HEK293 (cell line): ENCODE data around the gene SEPTIN14.
"Not testable (repeated sequence)": the region's sequence is repeated elsewhere in the genome, so short reads cannot be mapped to it uniquely, and the experiment has no call there.

Experiments
- CTCF ChIA-PET: fragments of 350-600 bp; formaldehyde crosslinking; extraction: SDS; loops from one replicate; lab custom pipeline; 2021; ENCODE audit warnings: antibody characterized with exemption; lab: Yijun Ruan, JAX
- POLR2A ChIA-PET: fragments of 300-600 bp; formaldehyde crosslinking; extraction: SDS; loops from one replicate; lab custom pipeline; 2020; ENCODE audit warnings: antibody characterized with exemption, inconsistent platforms; lab: Yijun Ruan, JAX
- H3K27ac ChIP-seq: fragments of 200-500 bp; sonication (Bioruptor generic); 2 replicates; pipeline ENCODE4 v1.5.1; 2014; ENCODE audit warnings: low read depth, low read length, control low read depth, inconsistent platforms; ENCODE audit errors: extremely low read depth
- H3K36me3 ChIP-seq, 2 experiments: fragments of 200-500 bp in 1 of 2; sonication (Bioruptor generic) in 1 of 2; 1 replicate in 1 of 2; 2 replicates in 1 of 2; pipeline ENCODE4 v1.5.1; 2014 to 2017; ENCODE audit warnings: inconsistent platforms in 2 of 2, low read length in 2 of 2; ENCODE audit not compliant: control insufficient read depth in 2 of 2, insufficient read depth in 1 of 2
- H3K4me1 ChIP-seq: fragments of 200-500 bp; sonication (Bioruptor generic); 2 replicates; pipeline ENCODE4 v1.5.1; 2014; ENCODE audit warnings: mild to moderate bottlenecking, low read length, inconsistent platforms; ENCODE audit not compliant: control insufficient read depth, insufficient read depth
- H3K4me3 ChIP-seq: 2 replicates; pipeline ENCODE4 v1.5.1; 2011; ENCODE audit warnings: low read depth, mild to moderate bottlenecking, control low read depth, low read length, moderate library complexity
- H3K9me3 ChIP-seq: fragments of 200-500 bp; sonication (Bioruptor generic); 2 replicates; pipeline ENCODE4 v1.5.1; 2014; ENCODE audit warnings: low read depth, low read length, inconsistent platforms; ENCODE audit not compliant: control insufficient read depth, insufficient read depth
- AEBP2 ChIP-seq: fragments of 450-650 bp; formaldehyde crosslinking; IDR thresholded peaks from 2 replicates; pipeline ENCODE4 v1.5.1; 2016; ENCODE audit warnings: missing biosample characterization, missing genetic modification characterization, borderline replicate concordance
- REST ChIP-seq: fragments of 450-650 bp; formaldehyde crosslinking; IDR thresholded peaks from 2 replicates; pipeline ENCODE4 v1.5.1; 2016; ENCODE audit warnings: missing biosample characterization, missing genetic modification characterization
- SALL2 ChIP-seq: fragments of 450-650 bp; formaldehyde crosslinking; IDR thresholded peaks from 2 replicates; pipeline ENCODE4 v1.5.0; 2017; ENCODE audit warnings: missing biosample characterization, mild to moderate bottlenecking, missing genetic modification characterization, borderline replicate concordance
- YY2 ChIP-seq: fragments of 450-650 bp; formaldehyde crosslinking; IDR thresholded peaks from 2 replicates; pipeline ENCODE4 v1.5.1; 2016; ENCODE audit warnings: missing biosample characterization, missing genetic modification characterization
- ZFP3 ChIP-seq: fragments of 450-650 bp; formaldehyde crosslinking; IDR thresholded peaks from 2 replicates; pipeline ENCODE4 v1.5.1; 2016; ENCODE audit warnings: low read depth, missing biosample characterization, missing genetic modification characterization
- ZNF280C ChIP-seq: fragments of 450-650 bp; formaldehyde crosslinking; IDR thresholded peaks from 2 replicates; pipeline ENCODE4 v1.5.1; 2016; ENCODE audit warnings: missing biosample characterization, missing genetic modification characterization
- ZNF394 ChIP-seq: fragments of 450-650 bp; formaldehyde crosslinking; IDR thresholded peaks from 2 replicates; pipeline ENCODE4 v1.5.1; 2016; ENCODE audit warnings: missing biosample characterization, missing genetic modification characterization, mild to moderate bottlenecking, moderate library complexity, borderline replicate concordance
- ZNF558 ChIP-seq: fragments of 450-650 bp; formaldehyde crosslinking; IDR thresholded peaks from 2 replicates; pipeline ENCODE4 v1.5.1; 2016; ENCODE audit warnings: missing biosample characterization, missing genetic modification characterization

The SEPTIN14 gene

GRCh38 chr7:55770778-55771177 lies 91.8 kb downstream of the SEPTIN14 start:
- Histone ChIP-seq H3K4me1 (no peaks in the 10 kb centered on the region), H3K27ac (no peak overlapping the region), H3K9me3 (no peaks in the 10 kb centered on the region), H3K4me3 (no peak overlapping the region), H3K36me3 (no peaks in the 10 kb centered on the region)
- CTCF ChIA-PET: interaction anchor here (0.7 kb wide), 1 partner anchor 111 kb away, joined by 3 read pairs; no protein-coding TSS in a partner anchor
- no peak for TF ChIP-seq YY2 (tag by site-specific recombination)
- no peak for TF ChIP-seq ZFP3 (tag by site-specific recombination)
- TF ChIP-seq AEBP2: no peak
- no peak for TF ChIP-seq ZNF558
- TF ChIP-seq ZNF280C (tag by site-specific recombination): no peak
- TF ChIP-seq SALL2: no peak
- no peak for TF ChIP-seq ZNF394 (tag by site-specific recombination)
- POLR2A ChIA-PET: no interaction called here

- H3K36me3 ChIP-seq, CTCF ChIA-PET, H3K9me3 ChIP-seq, H3K4me3 ChIP-seq, H3K27ac ChIP-seq, H3K4me1 ChIP-seq, POLR2A ChIA-PET: not testable (repeated sequence)
- TF ChIP-seq REST (tag by site-specific recombination): peak; percentile 80
Measured at GRCh38 chr7:55753274-55753862, 109.2 kb downstream of the SEPTIN14 start.

GRCh38 chr7:55744706-55745105 lies 117.8 kb downstream of the SEPTIN14 start:
- POLR2A ChIA-PET, H3K4me3 ChIP-seq, CTCF ChIA-PET, H3K27ac ChIP-seq, H3K36me3 ChIP-seq, H3K9me3 ChIP-seq, H3K4me1 ChIP-seq: not testable (repeated sequence)
